CD1c-positive myeloid dendritic cell (primary cell): ENCODE results near the gene TFF2.

Experiments
- DNase-seq: peaks from one replicate; pipeline ENCODE4 v3.0.0-alpha.2; 2016; ENCODE audit errors: extremely low spot score

TFF2 gene

DNA sequence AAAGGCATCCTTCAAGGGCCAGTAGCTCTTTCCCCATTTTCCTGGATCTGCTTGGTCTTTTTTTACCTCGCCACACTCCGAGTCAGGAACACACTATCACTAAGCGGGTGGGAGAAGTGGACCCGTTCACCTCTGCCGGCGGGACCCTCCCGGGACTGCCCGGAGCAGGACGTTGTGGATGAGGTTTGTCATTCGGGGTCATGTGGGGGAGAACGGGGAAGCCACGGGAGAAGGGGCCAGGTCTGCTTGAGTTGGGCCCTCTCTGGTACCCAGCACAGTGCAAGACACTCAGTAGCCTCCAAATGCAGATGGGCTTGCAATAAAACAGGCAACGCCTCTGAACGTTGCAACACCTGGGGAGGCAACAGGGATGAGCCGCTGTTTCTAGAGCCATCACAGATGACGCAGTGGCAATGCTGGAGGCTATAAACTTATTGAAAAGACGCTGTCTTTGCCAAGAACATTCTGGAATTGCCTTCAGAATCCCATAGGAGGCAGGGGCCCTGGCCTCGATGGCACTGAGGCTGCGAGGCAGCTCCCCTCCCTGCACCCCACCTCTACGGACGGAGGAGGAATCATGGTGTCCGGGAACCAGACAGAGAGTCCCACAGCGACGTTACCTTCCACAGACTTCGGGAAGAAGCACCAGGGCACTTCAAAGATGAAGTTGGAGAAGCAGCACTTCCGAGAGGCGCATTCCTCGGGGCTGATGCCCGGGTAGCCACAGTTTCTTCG is 3.8 kb downstream of the TFF2 start:
- DNase-seq = no peak

DNA sequence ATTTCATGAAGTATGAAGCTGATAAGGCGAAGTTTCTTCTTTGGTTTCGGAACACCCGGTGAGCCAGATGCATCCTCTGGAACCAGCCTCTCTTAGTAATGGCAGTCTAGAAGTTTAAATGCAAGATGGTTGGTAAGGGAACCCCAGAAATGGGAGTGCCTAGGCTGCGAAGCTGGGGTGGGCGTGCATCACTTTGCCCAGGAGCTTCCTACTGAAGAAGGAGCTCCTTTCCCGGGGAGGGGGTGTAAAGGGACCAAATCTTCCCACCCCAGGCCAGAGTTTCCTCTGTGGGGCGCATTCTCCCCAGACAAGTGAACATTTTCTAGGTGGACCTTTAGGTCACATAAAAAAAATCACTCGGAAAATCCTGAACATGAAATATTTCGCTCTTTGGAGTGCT is 4.4 kb downstream of the TFF2 start:
- no peak for DNase-seq

DNA sequence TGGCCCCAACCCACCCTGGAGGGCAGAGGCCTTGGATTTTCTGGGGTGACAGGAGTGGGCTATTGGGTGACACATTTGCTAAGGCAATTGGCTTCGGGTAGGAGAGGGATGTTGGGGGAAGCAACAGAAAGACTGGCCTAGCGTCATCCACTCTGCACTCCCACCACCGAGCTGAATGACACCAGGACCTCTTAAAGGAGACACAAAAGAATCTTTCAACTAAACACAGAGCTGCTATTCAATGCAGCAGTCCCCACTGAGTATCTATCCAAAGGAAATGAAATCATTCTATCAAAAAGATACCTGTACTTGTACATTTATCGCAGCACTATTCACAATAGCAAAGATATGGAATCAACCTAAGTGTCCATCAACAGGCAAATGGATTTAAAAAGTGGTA is 6.2 kb downstream of the TFF2 start:
- no peak for DNase-seq

DNA sequence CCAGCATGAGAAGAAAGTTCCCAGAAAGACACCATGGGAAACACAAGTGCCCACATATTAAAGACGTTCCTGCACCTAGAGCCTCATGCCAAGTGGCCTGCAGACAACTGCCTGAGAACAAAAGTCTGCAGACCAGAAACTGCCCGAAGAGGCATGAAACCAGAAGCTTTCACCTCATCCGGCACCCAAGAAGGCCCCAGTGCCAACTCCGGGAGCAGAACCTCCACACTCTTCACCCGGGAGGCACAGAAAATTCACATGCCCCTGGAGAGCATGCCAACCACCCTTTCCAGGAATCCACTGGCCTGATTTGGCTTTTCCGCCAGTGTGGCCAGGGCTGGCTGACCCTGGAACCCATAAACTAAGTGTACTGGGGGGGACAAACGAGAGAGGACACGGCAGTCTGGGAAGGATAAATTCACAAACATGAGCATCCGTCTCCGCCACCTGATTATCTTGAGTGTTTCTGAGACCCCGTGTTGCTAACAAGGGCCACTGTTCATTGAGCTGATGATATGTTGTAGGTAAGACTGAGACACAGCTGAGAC is 6.8 kb downstream of the TFF2 start:
- DNase-seq = no peak

DNA sequence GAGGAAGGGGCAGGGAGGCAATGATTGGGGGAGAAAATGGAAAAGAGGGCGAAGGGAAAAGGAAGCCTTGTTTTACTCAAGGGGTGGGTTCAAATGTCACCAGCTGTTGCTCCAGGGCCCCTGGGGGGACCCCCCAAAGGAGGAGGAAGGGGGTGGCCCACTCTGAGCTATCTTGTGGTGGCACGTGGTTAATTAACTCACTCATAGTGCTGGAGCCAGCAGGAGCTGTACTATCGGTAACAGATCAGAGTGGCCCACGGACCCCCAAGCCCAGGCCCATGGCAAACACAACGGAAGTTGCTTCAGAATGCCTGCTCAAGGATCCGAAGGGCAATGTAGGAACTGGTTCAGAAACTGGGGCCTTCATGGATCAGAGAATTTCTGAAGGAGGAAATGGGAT is 7.2 kb downstream of the TFF2 start:
- DNase-seq = no peak

DNA sequence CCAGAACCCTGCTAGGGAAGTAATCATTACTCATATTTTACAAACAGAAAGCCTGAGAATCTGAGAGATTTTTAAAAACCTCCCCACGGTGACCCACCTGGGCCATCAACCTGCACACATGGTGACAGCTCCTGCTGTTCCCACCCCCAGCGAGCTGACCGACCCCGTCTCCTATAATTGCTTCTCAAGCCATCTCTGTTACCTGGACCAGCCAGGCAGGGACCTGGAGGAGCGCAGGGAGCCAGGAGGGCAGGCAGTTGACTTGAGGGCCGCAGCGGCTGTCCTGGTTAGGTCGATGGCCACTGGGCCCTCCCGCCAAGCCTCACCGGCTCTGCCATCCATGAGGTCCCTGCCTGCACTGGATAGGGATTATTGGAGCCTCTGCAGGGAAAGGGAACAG is 7.7 kb downstream of the TFF2 start:
- no peak for DNase-seq

DNA sequence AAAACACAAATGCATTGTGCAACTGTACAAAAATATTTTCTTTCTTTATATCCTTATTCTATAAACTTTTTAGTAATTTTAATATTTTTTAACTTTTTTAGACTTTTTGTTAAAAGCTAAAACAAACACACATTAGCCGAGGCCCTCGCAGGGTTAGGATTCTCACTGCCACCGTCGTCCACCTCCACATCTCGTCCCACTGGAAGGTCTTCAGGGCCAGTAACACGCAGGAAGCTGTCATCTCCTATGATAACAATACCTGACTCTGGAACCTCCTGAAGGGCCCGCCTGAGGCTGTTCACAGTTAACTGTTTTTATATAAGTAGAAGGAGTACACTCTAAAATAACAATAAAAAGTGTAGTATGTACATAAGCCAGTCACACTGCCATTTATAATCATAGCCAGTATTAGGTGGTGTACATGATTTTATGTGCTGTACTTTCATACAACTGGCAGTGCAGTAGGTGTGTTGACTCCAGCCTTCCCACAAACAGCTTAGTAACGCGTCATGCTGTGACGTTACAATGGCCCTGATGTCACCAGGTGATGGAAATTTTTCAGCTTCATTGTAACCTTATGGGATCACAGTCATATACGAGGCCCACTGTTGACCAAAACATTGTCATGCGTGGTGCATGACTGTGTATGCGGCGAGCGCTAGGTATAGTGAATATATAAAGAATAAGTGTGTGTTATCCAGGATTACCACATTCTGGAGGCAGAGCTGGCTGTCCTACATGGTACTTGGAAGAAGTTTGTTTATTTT is 8.8 kb downstream of the TFF2 start:
- no peak for DNase-seq

DNA sequence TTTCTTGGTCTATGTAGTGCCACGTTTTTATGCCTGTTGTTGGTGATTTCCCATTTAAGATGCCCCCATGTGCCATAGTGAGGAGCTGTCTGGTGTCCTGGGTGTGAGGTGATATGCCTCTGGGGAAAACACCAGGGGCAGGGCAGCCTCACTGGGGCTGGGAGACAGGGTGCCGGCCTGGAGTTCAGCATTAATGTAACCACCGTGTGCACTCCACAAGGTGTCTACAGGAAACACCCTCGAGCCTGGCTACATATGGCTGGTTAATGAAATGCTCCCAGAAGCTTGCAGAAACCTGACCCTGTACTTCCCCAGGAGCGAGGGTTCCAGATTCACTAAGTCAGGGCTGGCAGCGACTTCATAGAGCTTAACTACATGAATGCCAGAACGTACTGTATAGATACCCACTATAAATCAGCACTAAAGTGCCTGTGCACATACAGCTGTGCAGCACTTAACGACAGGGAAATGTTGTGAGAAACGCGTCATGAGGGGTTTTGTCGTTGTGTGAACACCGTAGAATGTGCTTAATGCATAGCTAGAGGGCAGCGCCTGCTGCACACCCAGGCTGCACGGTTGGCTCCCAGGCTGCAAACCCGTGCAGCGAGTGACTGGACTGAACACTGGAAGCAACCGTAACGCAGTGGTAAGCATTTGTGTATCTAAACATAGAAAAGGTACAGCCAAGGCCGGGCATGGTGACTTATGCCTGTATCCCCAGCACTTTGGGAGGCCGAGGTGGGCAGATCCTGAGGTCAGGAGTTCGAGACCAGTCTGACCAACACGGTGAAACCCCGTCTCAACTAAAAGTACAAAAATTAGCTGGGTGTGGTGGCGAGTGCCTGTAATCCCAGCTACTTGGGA is 10.4 kb downstream of the TFF2 start:
- DNase-seq = no peak

DNA sequence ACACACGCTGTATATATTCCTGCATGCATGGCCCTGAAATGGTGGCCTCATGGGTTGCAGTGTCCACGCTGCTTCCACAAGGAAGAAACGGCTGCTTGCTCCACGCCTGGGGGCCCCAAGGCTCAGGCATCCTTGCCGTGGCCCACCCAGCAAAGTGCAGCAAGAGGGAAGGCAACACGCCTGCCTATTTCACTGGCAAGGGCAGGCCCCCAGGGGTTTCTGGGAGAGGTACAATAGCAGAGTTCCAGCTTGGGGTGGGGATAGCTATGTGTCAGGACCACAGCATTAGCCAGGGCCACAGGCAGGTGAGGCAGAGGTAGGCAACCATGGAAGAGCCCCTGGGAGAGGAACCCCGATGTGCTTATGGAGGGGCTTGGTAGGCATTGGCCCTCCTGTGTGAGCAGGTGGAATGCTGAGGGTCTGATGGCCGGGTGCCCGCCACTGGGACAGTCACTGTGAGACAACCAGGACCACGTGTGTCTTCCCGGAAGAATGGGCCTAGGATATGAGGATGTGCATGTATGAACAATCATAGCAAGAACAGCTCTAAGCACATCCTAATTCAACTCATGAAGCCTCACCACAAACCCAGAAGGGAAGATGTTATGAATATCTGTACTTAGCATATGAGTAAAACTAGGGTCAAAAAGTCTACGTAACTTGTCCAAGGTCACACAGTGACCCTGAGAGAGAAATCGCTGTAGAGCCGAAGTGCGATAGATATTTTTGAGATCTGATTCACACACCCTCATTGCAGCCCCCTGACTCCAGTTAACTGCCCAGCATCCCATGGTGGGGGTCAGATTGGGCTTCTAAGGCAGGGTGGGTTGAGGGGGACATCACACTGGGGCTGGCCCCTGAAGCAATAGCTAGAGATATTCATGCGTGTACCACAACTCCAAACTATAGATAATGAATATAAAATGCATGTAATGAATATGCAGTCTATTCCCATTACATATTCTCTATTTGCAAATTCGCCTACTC is 11.8 kb downstream of the TFF2 start:
- DNase-seq = no peak

DNA sequence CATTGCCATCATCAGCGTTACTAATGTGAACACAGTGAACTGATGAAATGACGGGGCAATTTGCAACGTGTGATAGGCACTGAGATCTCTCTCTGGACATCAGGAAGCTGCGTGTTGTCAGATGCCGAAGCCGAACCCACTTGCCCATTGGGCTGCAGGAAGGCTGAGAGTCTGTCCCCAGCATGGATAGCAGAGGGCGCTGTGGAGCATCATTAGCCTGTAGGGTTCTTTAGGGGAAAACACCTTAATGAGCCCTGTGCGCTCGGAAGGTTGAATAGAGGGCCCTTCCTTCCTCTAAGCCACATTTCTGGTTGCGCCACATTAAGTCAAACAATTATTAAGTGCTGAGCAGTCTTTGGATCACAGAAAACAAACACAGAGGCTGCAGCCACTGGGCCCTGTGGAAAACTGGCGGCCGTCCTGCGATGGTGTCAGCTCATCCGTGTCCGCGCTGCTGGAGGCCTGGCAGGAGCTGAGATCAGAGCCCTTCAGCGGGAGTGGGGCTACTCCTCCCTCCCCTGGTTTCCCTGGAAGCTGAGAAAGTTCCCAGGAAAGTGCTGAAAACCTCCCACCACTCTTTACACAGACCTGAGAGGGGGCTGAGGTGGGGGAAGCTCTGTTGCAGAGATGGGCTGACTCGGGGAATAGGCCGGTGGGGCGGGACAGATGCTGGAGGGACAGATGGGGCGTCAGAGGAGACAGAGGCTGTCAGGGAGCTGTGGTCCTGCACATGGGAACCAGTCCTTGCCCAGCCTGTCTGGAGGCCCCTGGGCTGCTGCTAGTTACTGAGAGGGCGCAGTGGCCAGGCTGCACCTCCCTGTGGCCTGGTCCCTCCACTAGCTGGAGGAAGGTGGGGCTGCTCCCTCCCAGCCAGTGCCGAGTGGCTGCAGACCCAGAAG is 12.7 kb downstream of the TFF2 start:
- DNase-seq = peak; percentile 83

DNA sequence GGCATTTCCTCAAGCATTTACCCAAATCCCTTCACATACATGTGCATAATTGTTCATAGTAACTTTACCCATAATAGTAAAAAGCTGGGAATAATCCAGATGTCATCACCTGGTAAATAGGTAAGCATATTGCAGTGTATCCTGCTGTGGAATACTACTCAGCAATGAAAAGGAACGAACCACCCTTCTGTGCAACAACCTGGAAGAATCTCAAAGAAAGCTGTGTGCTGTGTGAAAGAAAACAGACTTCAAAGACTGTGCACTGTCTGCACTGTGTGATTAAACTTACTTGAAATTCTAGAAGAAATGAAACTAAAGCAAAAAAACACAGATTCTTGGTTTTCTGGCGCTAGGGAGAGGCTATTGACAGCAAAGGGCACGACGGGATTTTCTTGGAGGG is 13.5 kb downstream of the TFF2 start:
- no peak for DNase-seq

DNA sequence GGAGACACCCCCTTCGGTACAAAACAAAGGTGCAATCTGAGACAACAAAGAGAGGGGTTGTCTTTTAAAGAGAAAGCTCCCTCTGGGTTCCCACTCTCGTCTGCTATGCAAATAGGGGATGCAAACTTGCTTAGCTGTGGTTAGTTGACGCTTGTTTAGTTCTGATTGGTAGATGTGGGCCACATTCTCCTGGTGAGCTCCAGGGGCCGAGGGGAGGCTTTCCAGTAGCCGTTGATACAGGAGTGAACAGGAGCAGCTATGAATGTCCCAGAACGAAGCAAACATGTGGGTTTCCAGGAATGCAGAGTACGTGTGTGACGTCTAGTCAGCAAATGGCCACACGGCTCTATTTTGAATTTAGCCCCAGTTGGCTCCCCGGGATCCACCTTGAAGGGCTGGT is 14.7 kb downstream of the TFF2 start:
- no peak for DNase-seq

DNA sequence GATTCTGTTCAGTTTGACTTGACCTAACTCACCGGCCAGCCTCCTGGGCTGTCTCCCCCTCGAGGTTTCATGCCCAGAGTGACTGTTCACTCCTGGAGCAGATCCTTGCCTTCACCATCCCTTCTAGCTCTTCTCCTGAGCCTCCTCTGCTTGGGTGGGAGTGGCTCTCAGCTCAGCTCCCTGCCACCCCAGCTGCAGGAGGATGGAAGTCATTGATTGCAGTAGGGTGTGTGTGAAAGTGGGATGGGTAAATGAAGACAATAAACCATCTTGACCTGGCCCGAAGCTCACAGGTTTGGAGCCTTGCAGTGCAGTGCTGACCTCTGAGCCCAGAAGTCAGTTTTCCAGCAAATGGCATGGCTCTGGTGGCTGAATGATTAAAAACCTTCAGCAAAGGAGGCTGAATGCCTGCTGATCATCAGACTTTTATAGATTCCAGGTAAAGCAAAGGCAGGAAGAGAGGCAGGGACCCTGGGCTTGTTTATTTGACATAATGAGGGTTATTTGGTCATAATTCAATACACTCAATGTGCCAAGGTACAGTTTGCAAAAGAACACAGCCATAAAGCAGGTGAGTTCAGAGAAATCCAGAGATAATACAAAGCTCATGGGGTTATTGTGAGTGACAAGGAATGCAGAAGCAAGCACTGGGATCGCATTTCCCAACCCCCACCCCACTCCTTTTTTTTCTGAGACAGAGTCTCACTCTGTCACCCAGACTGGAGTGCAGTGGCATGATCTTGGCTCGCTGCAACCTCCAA is 18.1 kb downstream of the TFF2 start:
- no peak for DNase-seq

DNA sequence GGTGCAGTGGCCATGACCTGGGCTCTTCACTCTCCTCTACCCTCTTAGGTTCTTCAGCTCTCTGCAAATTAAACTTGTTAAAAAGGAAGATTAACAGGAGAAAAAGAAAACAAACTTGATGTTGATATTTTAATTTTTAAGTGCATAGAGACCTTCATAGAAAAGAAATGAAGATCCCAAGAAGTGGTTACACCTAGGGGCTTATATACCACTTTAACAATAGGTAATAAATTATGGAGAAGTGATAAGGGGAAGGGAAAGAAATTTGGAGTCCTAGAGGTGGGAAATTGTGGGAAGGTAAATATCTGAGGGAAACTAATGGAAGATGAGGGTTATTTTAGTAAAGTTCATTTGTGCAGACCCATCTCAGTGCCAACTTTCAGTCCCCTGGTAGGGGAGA is 19.1 kb downstream of the TFF2 start:
- DNase-seq = no peak

DNA sequence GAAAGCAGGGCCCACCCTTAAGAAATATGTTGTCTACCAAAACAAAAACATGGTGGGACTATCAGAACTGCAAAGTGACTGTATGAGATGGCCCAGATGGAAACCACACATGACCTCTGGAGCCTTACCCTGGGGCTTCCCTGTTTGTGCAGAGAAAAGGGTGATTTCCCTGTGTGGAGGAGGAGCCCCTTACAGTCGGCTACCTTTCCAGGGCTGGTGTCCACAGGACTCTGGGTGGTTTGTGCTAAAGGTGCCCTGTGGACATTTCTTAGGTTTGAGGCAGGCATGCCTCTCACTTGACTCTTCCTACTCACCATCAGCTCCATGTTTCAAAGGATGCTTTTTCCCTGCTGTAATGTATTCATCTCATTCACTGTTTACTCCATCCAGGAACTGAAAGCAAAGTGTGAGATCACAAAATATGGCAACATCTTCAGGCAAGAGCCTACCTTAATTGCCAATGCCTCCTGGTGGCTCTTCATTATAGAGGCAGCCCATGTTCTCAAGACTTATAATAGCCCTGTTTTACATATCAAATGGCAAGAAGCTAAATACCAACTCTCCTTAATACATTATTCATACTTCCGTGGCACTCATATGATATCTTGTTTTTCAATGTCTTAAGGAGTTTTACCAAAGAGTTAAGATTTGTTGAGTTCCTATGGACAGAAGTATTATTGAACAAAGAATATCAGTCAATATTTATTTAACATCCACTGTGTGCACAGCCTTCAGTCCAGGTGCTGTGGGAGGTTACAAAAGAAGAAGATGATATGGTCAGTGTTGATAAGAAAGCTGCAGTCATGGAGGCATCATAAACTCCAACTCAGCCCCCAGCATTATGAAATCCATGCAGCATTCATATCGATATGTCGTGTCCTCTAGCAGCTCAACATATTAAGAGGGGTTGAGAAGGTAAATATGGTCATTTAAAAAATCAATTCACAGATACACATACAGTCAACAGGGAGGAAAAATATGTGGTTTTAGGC is 20.1 kb downstream of the TFF2 start:
- peak; percentile 12 for DNase-seq

DNA sequence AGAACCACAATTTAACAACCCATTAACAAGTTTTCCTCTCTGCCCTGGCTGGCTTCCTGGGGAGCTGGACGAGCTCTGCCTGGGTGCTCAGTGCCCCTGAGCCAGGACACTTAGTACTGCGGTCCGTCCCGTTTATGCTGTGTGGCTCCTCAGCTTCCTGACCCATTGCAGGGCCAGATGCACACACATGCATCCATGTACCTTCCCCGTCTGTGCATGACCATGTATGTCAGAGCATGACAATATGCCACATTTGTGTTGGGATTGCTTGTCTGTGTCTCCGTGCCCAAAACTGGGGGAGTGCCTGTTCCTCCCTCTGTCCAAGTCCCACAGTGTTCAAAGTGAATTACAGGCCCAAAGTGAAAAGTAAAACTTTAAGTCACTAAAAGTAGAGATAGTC is 25.9 kb downstream of the TFF2 start:
- no peak for DNase-seq

DNA sequence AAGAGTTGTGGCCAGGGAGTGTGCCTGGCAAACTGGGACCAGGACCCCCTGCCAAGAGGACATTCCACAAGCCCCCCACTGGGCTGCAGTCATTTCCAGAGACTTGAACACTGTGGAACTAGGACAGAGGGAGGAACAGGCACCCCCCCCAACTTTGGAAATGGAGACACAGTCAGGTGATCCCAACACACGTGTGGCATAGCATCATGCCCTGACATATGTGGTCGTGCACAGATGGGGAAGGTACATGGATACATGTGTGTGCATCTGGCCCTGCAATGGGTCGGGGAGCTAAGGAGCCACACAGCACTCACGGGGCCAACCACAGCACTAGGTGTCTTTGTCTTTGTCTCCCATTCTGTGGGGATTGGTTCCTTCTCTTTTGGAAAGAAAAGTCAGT is 28.9 kb downstream of the TFF2 start:
- DNase-seq = no peak

DNA sequence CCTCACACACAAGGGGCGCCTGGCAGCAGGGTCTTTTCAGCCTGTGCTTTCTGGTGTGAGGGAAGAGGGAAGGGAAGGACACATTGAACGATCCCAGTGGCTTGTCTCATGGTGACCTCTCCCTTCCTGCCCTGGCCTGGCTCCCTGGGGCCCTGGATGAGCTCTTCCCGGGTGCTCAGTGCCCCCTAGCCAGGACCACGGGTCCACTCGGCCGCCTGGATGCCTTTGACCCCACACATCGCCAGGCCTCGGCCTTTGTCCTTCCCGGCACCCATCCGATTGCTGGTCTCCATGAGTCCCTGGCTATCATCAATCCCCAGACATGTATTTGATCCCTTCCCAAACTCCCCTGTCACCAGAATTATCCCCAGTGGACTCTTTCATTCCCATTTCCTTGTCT is 29.6 kb downstream of the TFF2 start:
- no peak for DNase-seq
